Ascending aorta (tissue), 2 donors: Measurements from ENCODE around the gene EGFR. TPM values are rescaled to one million over a fixed set of nuclear protein-coding genes. Genes with fewer than 3 reads are reported as not detected.

Experiments
- DNase-seq, 2 donors: peaks; one replicate each; pipeline ENCODE4 v3.0.0-alpha.2; 2019; ENCODE audit warnings: low spot score in 2 of 2
- H3K27ac ChIP-seq, 2 donors: fragments of 200-600 bp; sonication (generic); one replicate each; pipeline ENCODE4 v1.5.1; 2016 to 2017; ENCODE audit warnings: mild to moderate bottlenecking in 1 of 2
- H3K27me3 ChIP-seq: fragments of 200-600 bp; sonication (generic); one replicate; pipeline ENCODE4 v1.5.1; 2017
- H3K36me3 ChIP-seq, 2 donors: fragments of 200-600 bp; sonication (generic); one replicate each; pipeline ENCODE4 v1.5.1; 2016
- H3K4me1 ChIP-seq, 2 donors: fragments of 200-600 bp; sonication (generic); one replicate each; pipeline ENCODE4 v1.5.1; 2016 to 2017; ENCODE audit warnings: mild to moderate bottlenecking in 1 of 2
- H3K4me3 ChIP-seq, 2 donors: fragments of 200-600 bp; sonication (generic); one replicate each; pipeline ENCODE4 v1.5.1; 2016 to 2017; ENCODE audit warnings: mild to moderate bottlenecking in 1 of 2
- H3K9me3 ChIP-seq, 2 donors: fragments of 200-600 bp; sonication (generic); one replicate each; pipeline ENCODE4 v1.5.1; 2016
- intact Hi-C: fragments of 100-400 bp; cut with DNase I; formaldehyde crosslinking; loops from one replicate; pipeline ENCODE4 v1.15.1; 2023
- total RNA-seq: library from RNA; depleted of rRNA; stranded (reverse); fragments of >200 nt; gene quantifications from one replicate; pipeline ENCODE4 v1.1.0, GENCODE V29; 2016
- TF ChIP-seq, protein P1 (sequence below), 3 experiments: fragments of 200-600 bp in 2 of 3; fragments of 450-650 bp in 1 of 3; sonication (generic) in 2 of 3; IDR thresholded peaks; one replicate each; pipeline ENCODE4 v1.5.1; 2016 to 2019; ENCODE audit warnings: antibody characterized with exemption in 3 of 3, mild to moderate bottlenecking in 1 of 3, moderate library complexity in 1 of 3

EGFR gene
- total RNA-seq, 1 donor from 2014 or later, result 33.8 TPM

DNA sequence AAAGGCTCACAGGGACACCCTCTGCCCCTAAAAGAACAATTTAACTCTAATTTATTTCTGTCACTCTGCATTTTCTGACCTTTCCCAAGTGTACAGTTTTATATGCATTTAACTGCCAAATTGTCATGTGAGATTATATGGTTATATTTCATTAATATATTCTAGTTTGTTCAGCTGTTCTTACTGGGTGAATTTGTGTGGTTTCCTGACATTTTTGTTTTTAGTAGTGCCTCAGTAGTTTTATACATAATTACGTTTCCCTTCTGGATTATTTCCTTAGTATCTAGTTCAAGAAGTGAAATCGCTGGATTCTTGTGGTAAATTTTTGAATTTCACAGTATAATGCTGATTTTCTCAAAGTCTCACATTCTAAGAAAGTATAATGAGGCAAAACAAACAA is 41.3 kb downstream of the EGFR start:
- intact Hi-C loops, result loop anchor here (10.0 kb wide), 2 partner anchors 195 to 515 kb away; partner anchors contain the start of gene VOPP1
- peak overlapping the region in 1 of 2 donors; percentile 39 for H3K27ac ChIP-seq
- TF ChIP-seq, protein P1, sequence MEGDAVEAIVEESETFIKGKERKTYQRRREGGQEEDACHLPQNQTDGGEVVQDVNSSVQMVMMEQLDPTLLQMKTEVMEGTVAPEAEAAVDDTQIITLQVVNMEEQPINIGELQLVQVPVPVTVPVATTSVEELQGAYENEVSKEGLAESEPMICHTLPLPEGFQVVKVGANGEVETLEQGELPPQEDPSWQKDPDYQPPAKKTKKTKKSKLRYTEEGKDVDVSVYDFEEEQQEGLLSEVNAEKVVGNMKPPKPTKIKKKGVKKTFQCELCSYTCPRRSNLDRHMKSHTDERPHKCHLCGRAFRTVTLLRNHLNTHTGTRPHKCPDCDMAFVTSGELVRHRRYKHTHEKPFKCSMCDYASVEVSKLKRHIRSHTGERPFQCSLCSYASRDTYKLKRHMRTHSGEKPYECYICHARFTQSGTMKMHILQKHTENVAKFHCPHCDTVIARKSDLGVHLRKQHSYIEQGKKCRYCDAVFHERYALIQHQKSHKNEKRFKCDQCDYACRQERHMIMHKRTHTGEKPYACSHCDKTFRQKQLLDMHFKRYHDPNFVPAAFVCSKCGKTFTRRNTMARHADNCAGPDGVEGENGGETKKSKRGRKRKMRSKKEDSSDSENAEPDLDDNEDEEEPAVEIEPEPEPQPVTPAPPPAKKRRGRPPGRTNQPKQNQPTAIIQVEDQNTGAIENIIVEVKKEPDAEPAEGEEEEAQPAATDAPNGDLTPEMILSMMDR (IDR thresholded peaks at IDR 0.05), result no peak
- H3K4me1 ChIP-seq, result peaks cover 5 to 46% of the 10 kb centered on the region in 2 donors
- DNase-seq, result no peak
- H3K4me3 ChIP-seq, result no peak overlapping the region
- no peaks in the 10 kb centered on the region for H3K36me3 ChIP-seq
- H3K27me3 ChIP-seq, result no peaks in the 10 kb centered on the region
- H3K9me3 ChIP-seq, result no peaks in the 10 kb centered on the region

DNA sequence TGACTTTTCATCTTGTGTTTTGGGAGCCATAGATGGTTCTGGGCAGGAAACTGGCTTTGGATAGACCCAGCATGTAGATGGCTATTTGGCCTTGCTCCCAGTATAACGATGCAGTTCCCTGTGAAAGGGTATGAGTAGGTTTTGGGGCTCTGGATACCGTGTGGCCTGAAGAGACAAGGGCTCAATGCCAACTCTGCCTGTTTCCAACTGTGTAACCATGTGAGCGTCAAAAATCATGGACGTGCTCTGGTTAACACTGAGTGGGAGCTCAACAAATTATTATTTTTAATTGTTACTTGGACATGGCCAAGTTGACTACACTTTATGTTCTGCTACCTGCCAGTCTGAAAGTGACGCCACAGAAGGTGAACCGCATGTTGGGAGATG is 41.8 kb downstream of the EGFR start:
- Histone ChIP-seq H3K9me3 (no peaks in the 10 kb centered on the region), H3K4me3 (no peak overlapping the region), H3K36me3 (no peaks in the 10 kb centered on the region), H3K27ac (peak overlapping the region in 1 of 2 donors; percentile 39), H3K4me1 (peaks cover 7 to 43% of the 10 kb centered on the region in 2 donors), H3K27me3 (no peaks in the 10 kb centered on the region)
- no peak for DNase-seq
- TF ChIP-seq, protein P1 (IDR thresholded peaks at IDR 0.05), result no peak
- intact Hi-C loops, result loop anchor here (10.0 kb wide), 2 partner anchors 194 to 514 kb away; partner anchors contain the start of gene VOPP1

DNA sequence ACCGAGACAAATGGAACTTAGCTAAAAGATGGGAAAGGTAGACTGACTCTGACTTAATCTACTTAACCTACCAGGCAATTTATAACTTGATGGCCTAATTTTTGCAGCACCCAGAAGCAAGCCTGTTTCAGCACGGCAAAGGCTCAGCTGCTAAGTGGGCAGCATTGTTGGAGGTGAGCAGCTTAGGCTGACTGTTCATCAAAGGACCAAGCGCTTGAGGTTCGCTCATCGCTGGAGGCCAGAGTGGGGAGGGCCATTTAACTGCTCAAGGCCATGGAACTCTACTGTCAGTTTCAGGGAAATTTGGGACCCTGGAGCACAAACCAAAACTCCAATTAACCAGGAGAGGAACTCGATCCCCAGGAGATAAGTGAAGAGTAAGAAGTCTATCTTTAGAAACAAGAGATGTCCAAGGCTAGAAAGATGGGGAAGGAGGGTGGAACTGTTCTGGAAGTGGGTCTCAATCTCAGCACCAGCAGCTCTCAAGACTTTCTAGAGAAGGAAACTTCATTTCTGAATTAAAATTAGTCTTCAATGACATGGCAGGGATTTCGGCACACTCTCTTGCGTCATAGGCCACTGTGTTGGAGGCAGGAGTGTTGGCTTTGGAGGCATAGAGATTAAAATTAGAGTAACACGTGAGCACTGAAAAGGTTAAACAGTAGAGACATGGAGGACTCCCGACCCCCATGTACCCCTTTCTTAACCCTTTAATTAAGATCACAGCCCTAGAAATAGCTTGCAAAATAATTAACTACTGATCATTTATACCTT is 43.1 kb downstream of the EGFR start:
- DNase-seq, result peak in 1 of 2 donors; percentile 54
- intact Hi-C loops, result loop anchor here (10.0 kb wide), 2 partner anchors 193 to 513 kb away; partner anchors contain the start of gene VOPP1
- Histone ChIP-seq H3K9me3 (no peaks in the 10 kb centered on the region), H3K36me3 (no peaks in the 10 kb centered on the region), H3K27ac (peak overlapping the region in 1 of 2 donors; percentile 39), H3K27me3 (no peaks in the 10 kb centered on the region), H3K4me3 (no peak overlapping the region), H3K4me1 (peaks cover 4 to 44% of the 10 kb centered on the region in 2 donors)
- TF ChIP-seq, protein P1 (IDR thresholded peaks at IDR 0.05), result no peak

DNA sequence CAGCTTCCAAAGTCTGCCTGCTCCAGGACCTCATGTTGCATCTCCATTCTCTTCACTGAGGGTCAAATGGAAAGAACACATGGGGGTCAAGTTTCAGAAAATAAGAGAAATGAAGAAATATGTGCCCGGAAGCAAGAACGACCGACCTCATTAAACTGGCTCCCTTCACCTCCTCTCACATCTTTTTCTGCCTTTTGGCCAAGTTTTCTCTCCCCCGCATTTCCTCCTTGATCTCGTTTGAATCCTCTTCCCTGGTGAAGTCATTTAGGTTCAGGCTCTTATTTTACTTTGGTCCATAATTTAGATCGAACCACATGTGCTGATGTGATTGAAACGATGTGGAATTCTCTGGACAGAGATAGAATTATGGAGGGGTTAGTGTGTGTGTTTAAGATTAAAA is 44.2 kb downstream of the EGFR start:
- H3K9me3 ChIP-seq, result no peaks in the 10 kb centered on the region
- TF ChIP-seq, protein P1 (IDR thresholded peaks at IDR 0.05), result no peak
- H3K36me3 ChIP-seq, result no peaks in the 10 kb centered on the region
- no peak overlapping the region for H3K4me3 ChIP-seq
- H3K4me1 ChIP-seq, result peaks cover 4 to 40% of the 10 kb centered on the region in 2 donors
- no peak for DNase-seq
- no peaks in the 10 kb centered on the region for H3K27me3 ChIP-seq
- intact Hi-C loops, result loop anchor here (10.0 kb wide), 2 partner anchors 192 to 512 kb away; partner anchors contain the start of gene VOPP1
- no peak overlapping the region for H3K27ac ChIP-seq

DNA sequence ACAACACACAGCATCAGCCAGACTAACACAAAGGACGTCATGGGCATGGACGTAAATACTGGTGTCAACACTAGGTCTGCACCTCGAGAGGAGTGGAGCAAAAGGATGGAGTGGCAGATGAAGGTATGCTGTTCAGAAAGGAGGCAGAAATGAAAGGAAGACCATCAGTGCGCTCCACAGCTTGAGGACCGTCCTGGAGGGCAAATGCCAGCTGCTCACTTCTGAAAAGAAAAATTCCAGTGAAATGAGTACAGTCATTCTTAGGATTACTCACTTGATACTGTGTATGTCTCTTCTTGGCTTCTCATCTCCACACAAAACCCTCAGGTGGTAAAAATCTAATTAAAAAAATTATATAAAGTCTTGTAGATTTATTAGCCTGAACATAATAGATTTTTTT is 44.8 kb downstream of the EGFR start:
- no peaks in the 10 kb centered on the region for H3K27me3 ChIP-seq
- no peaks in the 10 kb centered on the region for H3K9me3 ChIP-seq
- intact Hi-C loops, result loop anchor here (2.0 to 10.0 kb wide), 3 partner anchors 37 to 511 kb away; partner anchors contain the start of gene VOPP1
- peaks cover 4 to 40% of the 10 kb centered on the region in 2 donors for H3K4me1 ChIP-seq
- no peak overlapping the region for H3K4me3 ChIP-seq
- TF ChIP-seq, protein P1 (IDR thresholded peaks at IDR 0.05), result no peak
- H3K36me3 ChIP-seq, result no peaks in the 10 kb centered on the region
- H3K27ac ChIP-seq, result no peak overlapping the region
- no peak for DNase-seq
